HG03432 (cell line): ENCODE results near the gene VGLL4.
"Not testable (repeated sequence)": the region's sequence is repeated elsewhere in the genome, so short reads cannot be mapped to it uniquely, and the experiment has no call there.

Source experiments
- ATAC-seq: cut with Tn5 transposase; IDR thresholded peaks from one replicate; pipeline ENCODE4 v1.9.1; 2021; ENCODE audit warnings: mild to moderate bottlenecking, moderate library complexity; ENCODE audit not compliant: unreplicated experiment

VGLL4 gene

DNA sequence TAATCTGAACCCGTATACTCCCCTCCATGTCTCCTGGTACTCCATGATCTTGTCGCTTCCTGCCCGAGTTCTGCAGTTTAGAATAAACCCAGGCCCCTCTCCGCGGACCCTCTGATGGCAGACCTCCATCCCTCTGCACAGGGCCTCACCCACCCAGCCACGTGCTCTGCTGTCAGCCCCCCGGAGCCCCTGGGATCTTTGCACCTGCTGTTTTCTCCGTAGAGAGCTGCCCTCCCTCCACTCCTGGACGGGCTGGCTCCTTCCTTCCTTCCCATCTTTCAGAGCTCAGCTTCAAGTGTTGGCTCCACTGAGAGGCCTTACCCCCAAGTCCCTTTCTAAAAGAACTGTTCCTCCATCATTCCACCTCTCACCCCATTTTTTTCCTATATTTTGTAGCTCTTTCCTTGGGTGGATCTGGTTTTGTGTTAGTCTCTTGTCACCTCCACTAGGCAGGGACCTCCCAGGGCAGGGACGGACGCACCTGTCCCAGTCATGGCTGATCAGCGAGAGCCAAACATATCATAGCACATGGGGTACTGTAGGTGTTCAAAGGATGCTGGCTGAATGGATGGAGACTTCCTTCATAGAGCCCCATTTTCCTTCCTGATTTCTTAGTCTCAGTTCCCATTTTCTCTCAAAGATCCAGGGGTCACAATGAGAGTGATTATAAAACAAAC, 106.6 kb downstream of the VGLL4 start:
- no peak for ATAC-seq

DNA sequence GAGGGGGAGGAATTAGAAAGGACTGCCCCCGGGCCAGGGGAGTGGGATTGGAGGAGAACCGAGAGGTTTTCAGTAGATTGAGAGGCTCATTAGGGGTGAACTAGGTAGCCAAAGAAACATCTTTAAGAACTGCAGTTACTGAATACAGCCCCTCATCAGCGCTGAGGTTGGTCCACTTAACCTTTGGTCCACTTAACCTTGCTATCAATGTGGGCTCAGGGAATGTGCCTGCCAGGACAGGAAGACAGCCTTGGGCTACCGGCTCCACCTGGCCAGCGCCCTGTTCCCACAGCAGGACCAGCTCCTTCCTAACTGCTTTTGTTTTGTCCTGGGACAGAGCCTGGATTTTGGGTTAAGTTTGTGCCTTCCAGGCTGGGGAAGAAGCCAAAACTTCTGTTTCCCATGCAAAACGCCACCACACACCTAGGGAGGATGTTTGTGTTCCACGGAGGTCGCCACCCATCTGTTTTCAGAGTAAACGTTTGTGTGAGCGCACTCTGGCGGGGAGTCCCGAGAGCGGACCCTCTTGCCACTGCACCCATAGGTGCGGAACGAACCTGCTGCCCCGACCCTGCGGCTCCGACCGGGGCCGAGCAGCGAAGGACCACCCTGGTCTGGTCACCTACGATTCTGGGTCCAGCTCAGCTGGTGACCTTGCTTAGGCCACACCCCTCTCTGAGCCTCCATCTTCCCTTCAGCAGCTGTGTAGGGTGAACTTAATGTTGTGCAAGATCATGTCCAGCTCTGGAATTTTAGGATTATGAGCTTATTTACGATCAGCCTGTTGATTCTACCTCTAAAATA, 107.4 kb downstream of the VGLL4 start:
- ATAC-seq, result no peak

DNA sequence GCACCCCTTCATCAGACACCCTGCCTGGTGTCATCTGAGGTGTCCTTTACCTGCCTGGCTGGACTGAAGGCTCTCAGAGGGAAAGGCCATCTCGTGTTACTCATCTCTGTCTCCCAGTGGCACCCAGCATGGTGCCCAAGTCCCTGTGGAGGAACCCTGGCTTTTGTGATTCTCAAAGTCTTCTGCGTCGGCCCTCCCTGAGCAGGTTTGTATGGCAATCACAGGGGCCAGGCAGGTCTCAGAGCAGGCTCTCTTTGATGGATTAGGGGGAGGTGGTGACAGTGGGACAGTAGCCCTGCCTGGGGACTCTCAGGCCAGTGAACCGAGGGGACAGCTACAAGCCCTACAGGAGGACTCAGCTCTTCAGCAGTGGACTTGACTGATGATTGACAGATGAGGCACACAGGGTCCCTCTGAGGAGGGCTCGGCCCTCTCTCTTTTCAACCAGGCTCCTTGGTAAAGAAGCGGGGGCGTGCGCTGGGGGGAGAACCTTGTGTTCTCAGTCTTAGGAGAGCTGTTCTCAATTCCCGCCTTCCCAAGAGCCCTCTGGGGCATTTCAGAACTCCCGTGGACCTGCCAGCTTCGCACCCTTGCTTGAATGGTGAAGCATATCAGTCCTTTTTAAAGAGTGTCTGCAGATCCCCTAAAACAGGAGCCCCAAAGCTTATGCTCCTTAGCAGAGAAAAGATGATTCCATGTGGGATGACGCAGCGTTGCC, 108.3 kb downstream of the VGLL4 start:
- no peak for ATAC-seq

DNA sequence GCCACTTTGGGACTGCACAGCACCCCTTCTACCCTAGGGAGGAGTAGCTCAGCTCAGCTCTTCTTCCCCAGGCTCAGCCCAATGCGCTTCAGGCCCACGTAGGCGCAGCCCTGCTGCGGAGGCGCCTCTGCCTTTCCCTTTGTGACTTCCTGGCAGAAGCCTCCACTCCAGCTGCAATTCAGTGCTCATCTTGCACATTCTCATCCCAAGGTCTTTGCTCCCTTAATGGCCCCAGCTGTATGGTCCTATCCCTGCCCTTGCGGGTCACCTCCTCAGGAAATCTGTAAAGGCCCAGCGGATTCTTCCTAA, 109.0 kb downstream of the VGLL4 start:
- ATAC-seq, result no peak

DNA sequence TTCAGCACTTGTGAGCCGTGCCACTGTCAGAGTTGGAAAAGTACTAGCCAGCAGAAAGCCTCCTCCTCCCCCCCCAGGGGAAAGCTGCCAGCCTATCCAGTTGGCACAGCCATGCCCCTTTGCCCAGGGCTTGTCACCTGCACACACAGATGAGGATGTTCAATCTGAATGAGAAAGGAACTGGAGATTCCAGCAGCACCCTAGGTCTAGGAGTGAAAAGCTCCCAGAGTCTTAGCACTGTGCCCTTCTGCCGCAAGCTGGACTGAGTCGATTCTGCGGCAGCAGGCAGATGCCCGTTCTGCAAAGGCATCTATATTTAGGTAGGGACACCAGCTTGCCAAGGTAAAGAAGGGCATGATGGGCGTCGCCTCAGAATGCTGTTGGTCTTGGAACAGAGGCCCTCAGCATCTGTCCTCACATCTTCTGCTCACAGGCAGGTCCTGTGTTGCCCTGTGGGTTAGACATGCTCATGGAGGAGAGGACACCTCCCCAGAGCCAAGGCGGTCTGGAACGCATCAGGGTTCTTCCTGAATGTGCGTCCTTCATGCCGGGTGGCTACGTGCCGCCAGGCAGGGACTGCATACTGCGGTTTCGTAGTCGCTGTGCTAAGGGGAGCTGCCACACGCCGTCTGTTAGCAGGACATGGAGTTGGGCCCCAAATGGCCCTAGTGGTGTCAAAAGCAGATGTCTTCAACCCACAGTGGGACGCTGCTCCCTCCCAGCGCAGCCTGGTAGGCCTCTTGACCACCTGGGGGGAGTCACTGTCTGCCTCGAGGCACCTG, 109.5 kb downstream of the VGLL4 start:
- no peak for ATAC-seq

DNA sequence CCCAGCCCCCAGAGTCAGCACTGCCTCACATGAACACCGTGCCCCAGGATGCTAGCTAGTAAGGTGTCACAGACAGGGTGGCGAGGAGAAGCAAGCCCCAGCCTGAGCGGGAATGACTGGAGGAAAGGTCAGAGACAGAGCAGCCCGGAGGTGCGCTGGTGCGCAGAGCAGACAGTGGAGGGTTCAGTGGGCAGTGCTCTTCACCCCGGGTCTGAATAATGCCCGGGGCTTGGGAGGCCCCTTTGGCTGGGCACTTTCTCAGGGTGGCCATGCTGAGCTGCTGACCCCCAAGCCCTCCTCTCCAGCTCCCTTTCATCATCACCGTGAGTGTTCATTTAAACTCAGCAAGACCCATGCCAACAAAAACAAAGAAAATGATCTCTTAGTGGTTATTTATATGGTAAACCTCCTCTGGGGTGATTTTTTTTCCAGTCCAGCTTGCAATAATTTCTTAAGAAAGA, 110.8 kb downstream of the VGLL4 start:
- no peak for ATAC-seq

DNA sequence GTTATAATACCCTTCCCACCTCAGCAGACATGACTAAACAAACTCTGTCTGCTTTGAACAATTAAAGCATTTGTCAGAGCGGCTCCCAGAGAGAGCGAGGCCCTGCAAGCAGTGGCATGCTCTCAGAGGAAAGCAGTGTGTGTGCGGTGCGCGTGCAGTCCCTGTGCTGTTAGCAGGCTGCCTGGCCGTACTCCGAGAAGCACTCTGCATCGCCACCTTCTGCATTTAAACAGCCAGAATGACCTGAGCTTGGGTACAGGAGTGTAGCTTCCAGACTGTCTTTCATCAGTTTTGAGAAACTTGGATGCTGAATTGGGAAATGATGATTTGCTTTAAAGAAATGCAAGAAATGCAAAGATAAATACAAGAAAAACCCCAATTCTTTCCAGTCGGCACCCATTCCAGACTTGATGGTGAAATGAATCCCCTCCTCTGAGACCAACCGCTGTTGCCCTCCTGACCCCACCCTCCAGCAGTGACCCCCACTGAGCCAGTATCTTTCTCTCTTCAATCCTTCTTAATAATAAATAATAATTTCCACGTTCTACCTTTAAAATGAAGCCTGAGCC, 113.5 kb downstream of the VGLL4 start:
- no peak for ATAC-seq

DNA sequence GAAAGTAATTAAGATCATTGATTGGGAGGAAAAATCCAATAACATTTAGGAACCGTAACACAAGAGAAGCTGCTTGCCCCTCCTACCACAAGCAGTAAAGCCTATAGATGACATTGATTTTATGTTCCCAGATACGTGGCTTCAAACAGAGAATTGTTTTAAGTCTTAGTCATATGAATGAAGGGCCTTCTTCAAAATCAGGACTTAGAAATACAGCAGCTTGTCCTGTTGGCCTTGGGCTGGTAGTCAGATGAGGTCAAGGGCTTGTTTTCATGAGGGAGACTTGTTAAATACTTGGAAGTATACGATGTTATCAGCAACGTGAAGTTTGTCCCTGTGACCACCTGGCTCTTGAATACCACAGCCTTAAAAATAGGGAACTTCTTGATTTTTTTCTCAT, 114.4 kb downstream of the VGLL4 start:
- no peak for ATAC-seq

DNA sequence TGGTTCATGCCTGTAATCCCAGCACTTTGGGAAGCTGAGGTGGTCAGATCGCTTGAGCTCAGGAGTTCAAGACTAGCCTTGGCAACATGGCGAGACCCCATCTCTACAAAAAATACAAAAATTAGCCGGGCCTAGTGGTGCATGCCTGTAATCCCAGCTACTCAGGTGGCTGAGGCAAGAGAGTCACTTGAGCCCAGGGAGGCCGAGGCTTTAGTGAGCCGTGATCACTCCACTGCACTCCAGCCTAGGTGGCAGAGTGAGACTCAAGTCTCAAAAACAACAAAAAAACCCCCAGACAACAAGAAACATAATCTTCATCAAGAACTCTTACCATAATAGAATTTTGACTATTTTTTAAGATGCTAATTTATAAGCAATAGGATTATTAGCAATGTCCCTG, 117.6 kb downstream of the VGLL4 start:
- ATAC-seq, result not testable (repeated sequence)

DNA sequence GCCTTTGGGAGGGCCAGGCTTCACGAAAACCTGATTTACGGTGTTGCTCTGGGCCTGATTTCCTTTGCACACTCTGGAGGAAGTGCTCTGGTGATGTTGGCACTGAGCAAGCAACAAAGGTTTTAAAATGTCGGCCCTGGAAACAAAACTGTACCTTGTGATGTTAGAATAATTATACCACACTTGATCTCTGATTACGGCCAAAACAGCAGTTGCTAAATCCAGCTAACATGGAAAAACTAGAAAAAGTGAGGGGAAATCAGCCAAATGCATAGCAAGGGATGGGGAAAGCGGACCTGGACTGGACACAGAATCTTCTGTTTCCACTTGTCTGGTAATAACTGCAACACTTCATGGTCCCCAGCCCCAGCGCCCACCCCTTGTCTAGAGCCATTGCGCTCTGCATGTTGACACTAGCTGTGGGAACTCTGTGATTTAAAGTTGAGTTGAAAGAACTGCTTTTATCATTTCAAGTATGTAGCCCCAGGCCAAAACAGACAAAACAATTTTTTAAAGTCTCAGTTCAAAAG, 120.1 kb downstream of the VGLL4 start:
- ATAC-seq, result no peak

DNA sequence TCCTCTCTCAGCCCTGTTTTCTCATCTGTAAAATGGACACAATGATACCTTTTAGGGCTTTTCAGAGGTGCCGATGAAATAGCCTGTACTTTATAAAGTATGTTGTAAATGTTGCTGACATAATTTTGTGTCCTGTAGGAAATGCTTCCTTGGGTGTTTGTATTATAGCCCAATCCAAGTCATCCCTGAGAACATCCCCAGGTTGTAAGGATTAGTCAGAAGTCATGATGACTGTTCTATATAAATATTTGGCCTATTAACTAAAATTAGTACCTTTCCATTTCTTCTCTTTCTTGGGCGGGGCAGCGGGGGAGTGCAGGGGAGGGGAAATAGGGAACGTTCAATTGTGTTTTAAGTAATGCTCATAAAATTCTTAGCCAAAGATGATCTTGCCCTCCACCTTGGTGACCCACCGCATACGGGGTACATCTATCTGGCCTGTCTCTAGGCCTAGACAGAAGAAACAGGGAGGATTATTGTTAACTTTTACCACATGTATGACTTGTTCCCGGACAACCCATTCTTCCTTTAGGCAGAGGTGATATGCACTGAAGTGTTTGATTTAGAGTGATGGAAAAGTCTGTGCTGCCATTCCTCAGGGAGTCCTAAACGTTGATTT, 120.7 kb downstream of the VGLL4 start:
- no peak for ATAC-seq

DNA sequence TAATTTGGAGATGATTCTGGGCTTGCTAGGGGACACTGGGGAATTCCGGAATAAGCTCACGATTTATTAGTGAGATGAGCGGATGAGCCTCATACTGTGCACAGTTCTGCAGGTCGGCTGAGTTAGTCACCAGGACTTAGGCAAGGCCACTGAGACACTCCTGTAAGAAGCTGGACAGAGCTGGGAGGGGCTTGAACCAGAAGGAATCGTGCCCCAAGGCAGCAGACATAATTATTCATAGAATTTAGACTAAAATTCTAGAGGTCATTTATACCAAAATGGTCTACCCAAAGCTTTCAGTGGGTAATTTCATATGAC, 121.4 kb downstream of the VGLL4 start:
- ATAC-seq, result no peak

DNA sequence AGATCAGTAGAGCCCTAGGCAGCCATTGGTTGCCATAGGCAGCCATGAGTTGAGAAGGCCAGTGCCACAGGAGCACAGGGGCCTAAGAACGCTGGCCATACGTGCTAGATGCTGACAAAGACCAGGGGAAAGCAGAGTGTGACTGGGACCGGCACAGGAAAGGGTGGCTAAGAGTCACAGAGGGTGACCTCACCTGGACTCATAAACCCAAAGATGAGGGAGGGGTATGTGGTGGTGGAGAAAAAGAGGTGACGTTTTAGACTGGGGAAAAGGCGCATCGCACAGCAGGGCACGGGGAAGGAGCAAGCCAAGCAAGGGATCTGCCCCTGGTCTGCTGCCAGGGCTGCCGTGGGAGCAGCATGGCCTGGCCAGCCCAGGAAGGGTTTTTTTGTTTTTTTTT, 122.5 kb downstream of the VGLL4 start:
- ATAC-seq, result no peak

DNA sequence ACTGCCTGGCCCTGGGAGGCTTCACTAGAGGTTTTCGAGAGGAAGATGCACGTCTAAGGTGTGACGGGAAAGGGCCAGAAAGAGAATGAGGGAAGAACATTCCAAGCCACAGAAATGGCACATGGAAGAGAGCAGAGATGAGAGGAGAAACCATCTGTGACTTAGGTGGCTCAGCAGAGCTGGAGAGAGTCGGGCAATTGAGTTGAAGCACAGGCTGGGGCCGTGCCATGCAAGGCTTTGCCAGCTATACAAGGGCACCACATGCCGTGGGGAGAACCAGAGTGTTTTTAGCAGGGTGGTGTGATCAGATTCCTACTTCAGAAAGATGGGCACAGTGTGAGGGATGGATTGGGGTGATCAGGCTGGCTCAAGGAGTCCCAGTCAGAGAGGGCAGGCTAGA, 126.1 kb downstream of the VGLL4 start:
- no peak for ATAC-seq

DNA sequence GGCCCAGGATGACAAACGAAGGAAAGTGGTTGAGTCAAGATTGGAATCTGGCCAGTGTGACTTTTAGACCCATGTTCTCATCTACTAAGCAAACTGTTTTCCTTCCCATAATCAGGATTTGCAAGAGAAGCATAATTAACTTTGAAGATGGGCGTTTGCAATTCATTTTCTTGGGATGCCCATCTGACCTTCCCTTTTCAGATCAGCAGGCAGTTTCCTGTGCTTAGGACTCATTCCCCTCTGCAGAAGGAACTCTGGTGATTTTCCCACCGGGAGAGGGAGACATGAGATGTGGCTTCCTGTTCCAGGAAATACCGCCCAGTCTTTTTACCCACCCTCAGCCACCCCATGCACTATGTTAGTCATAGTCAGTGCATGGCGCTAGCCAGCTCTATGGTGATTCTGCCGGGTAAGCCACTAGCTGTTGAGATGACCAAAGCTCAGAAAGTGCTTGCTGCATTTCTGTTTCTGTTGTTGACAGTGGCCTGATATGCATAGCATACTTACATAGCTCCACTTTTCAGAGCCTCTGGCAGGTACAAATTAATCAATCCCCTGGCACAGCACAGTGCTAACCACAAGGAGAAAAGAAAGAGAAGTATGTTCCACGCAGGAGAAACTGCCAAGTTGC, 129.4 kb downstream of the VGLL4 start:
- ATAC-seq, result no peak

DNA sequence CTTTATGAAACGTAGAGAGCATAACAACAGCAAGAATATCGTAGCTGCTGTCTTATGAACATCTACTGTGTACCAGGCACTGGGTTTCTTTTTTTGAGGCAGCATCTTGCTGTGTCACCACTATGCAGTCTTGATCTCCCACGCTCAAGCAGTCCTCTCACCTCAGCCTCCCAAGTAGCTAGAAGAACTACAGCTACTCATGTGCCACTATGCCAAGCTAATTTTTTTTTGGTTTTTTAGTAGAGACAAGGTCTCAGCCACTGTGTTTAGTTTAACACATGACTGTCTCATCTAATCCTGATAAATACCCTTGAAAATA, 129.9 kb downstream of the VGLL4 start:
- ATAC-seq, result no peak

DNA sequence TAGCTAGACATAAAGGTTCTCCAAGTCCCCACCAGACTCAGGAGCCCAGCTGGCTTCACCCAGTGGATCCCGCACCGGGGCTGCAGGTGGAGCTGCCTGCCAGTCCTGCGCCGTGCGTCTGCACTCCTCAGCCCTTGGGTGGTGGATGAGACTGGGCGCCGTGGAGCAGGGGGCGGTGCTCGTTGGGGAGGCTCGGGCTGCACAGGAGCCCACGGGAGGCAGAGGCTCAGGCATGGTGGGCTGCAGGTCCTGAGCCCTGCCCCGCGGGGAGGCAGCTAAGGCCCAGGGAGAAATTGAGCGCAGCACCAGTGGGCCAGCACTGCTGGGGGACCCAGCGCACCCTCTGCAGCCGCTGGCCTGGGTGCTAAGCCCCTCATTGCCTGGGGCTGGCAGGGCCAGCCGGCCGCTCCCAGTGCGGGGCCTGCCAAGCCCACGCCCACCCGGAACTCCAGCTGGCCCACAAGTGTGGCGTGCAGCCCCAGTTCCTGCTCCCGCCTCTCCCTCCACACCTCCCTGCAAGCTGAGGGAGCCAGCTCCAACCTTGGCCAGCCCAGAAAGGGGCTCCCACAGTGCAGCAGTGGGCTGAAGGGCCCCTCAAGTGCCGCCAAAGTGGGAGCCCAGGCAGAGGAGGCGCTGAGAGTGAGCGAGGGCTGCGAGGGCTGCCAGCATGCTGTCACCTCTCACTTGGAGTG, 130.4 kb downstream of the VGLL4 start:
- ATAC-seq, result not testable (repeated sequence)

DNA sequence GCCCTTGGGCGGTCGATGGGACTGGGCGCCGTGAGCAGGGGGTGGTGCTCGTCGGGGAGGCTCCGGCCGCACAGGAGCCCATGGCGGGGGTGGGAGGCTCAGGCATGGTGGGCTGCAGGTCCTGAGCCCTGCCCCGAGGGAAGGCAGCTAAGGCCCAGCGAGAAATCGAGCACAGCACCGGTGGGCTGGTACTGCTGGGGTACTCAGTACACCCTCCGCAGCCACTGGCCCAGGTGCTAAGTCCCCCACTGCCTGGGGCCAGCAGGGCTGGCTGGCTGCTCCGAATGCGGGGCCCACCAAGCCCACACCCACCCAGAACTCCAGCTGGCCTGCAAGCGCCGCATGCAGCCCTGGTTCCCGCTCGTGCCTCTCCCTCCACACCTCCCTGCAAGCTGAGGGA, 132.1 kb downstream of the VGLL4 start:
- ATAC-seq, result not testable (repeated sequence)

DNA sequence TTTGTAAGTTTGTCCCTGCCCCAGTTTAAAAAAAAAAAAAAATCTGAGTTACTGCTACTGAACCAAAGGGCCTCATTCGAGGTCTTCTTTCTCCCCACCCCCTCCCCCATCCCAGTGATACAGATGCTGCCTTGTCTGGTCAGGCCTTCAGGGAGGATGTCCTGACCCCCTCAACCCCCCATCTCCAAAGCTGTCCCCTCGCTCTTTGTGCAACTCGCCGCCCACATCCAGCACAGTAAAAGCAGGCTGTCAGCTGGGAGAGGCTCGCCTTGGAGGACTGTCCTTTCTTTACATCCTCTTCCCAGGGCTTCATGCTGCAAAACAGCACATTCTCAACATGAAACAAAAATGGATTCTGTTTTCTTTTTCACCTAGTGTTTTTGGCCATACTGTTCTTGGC, 133.4 kb downstream of the VGLL4 start:
- ATAC-seq, result no peak

DNA sequence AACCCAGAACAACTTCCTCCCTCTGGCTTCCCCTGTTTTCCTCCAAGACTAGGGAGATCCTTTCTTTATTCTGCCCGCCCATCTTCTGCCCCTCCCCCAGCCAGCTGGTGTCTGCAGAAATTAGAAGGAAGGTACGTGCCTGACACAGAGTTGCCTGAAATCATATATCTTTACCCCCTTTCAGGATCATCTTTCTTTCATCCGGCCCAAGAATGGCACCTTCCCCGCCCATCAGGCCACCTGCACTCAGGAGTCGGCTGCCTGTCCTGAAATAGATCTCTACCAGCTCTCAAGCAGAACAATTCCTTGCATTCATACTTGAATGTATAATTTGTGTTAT, 133.7 kb downstream of the VGLL4 start:
- no peak for ATAC-seq
